CD14-positive monocyte (primary cell): ENCODE measurements around the gene CERS4. TPM values are rescaled to one million over a fixed set of nuclear protein-coding genes. Genes with fewer than 3 reads are reported as not detected.

Experiments
- DNase-seq, 3 donors: peaks; one replicate each; pipeline ENCODE4 v3.0.0-alpha.2; 2011 to 2022
- H2AFZ ChIP-seq: 2 replicates; pipeline ENCODE4 v1.6.0; 2012; ENCODE audit warnings: mild to moderate bottlenecking, low read depth, low read length, inconsistent platforms; ENCODE audit not compliant: insufficient read depth, poor library complexity, severe bottlenecking
- H3K27ac ChIP-seq, 2 donors: 1 replicate in 1 of 2; 2 replicates in 1 of 2; pipeline ENCODE4 v1.5.1; 2012 to 2013; ENCODE audit warnings: low read length in 2 of 2, control low read depth in 1 of 2, inconsistent platforms in 1 of 2, low read depth in 1 of 2, mild to moderate bottlenecking in 1 of 2
- H3K27me3 ChIP-seq, 2 donors: one replicate each; pipeline versions ENCODE4 v1.6.0 to v1.6.1; 2011 to 2013; ENCODE audit warnings: low read length in 2 of 2; ENCODE audit not compliant: control insufficient read depth in 2 of 2, insufficient read depth in 2 of 2
- H3K36me3 ChIP-seq, 2 donors: replicated peaks in 1 of 2; 1 replicate in 1 of 2; 2 replicates in 1 of 2; pipeline versions ENCODE4 v1.5.1 to v1.6.1; 2012 to 2013; ENCODE audit warnings: low read length in 2 of 2, control low read depth in 1 of 2, inconsistent platforms in 1 of 2, mild to moderate bottlenecking in 1 of 2; ENCODE audit not compliant: insufficient read depth in 2 of 2, control insufficient read depth in 1 of 2
- H3K4me1 ChIP-seq, 2 donors: 1 replicate in 1 of 2; 2 replicates in 1 of 2; pipeline versions ENCODE4 v1.5.1 to v1.6.1; 2012 to 2013; ENCODE audit warnings: low read length in 2 of 2, control low read depth in 1 of 2, inconsistent platforms in 1 of 2, mild to moderate bottlenecking in 1 of 2, moderate library complexity in 1 of 2; ENCODE audit not compliant: insufficient read depth in 2 of 2, control insufficient read depth in 1 of 2
- H3K4me2 ChIP-seq: replicated peaks from 2 replicates; pipeline ENCODE3; 2012; ENCODE audit warnings: low read length, moderate library complexity, mild to moderate bottlenecking; ENCODE audit not compliant: poor library complexity, severe bottlenecking; ENCODE audit errors: extremely low read depth
- H3K4me3 ChIP-seq, 3 experiments: fragments of 200-600 bp in 1 of 3; sonication (generic) in 1 of 3; replicated peaks in 1 of 3; 1 replicate in 2 of 3; 2 replicates in 1 of 3; pipeline ENCODE4 v1.5.1; 2011 to 2013; ENCODE audit warnings: low read length in 3 of 3, mild to moderate bottlenecking in 3 of 3, control low read depth in 2 of 3, low read depth in 2 of 3, inconsistent platforms in 1 of 3, moderate library complexity in 1 of 3
- H3K79me2 ChIP-seq: 2 replicates; pipeline ENCODE4 v1.6.0; 2012; ENCODE audit warnings: mild to moderate bottlenecking, control low read depth, inconsistent platforms, low read length, moderate library complexity; ENCODE audit not compliant: insufficient read depth
- H3K9ac ChIP-seq: 2 replicates; pipeline ENCODE4 v1.6.0; 2017; ENCODE audit warnings: low read length, mild to moderate bottlenecking; ENCODE audit not compliant: insufficient read depth, poor library complexity, severe bottlenecking
- H3K9me3 ChIP-seq, 2 donors: replicated peaks in 1 of 2; 1 replicate in 1 of 2; 2 replicates in 1 of 2; pipeline versions ENCODE4 v1.5.1 to v1.6.1; 2012 to 2013; ENCODE audit warnings: low read length in 2 of 2, control low read depth in 1 of 2; ENCODE audit not compliant: control insufficient read depth in 1 of 2, insufficient read depth in 1 of 2
- H4K20me1 ChIP-seq: 2 replicates; pipeline ENCODE4 v1.6.0; 2012; ENCODE audit warnings: mild to moderate bottlenecking, low read length, control low read depth, moderate library complexity; ENCODE audit not compliant: insufficient read depth
- H3K27ac Mint-ChIP-seq, 7 donors: one replicate each; pipeline ENCODE4 v1.8.0; 2020; ENCODE audit warnings: mild to moderate bottlenecking in 7 of 7, mixed read lengths in 7 of 7, moderate library complexity in 6 of 7, inconsistent platforms in 2 of 7
- H3K27me3 Mint-ChIP-seq, 3 donors: one replicate each; pipeline ENCODE4 v1.8.0; 2021 to 2022; ENCODE audit warnings: low read depth in 3 of 3, mild to moderate bottlenecking in 3 of 3, mixed read lengths in 3 of 3, moderate library complexity in 3 of 3, inconsistent platforms in 1 of 3
- H3K36me3 Mint-ChIP-seq, 2 donors: one replicate each; pipeline ENCODE4 v1.8.0; 2020; ENCODE audit warnings: mixed read lengths in 2 of 2, inconsistent platforms in 1 of 2, mild to moderate bottlenecking in 1 of 2
- H3K4me1 Mint-ChIP-seq: one replicate; pipeline ENCODE4 v1.8.0; 2020; ENCODE audit warnings: mild to moderate bottlenecking, mixed read lengths
- H3K4me3 Mint-ChIP-seq, 2 donors: one replicate each; pipeline ENCODE4 v1.8.0; 2020; ENCODE audit warnings: mild to moderate bottlenecking in 2 of 2, mixed read lengths in 2 of 2, moderate library complexity in 1 of 2
- H3K9me3 Mint-ChIP-seq, 7 donors: one replicate each; pipeline ENCODE4 v1.8.0; 2020 to 2022; ENCODE audit warnings: mixed read lengths in 7 of 7, mild to moderate bottlenecking in 6 of 7, moderate library complexity in 6 of 7, inconsistent platforms in 2 of 7
- WGBS: methylation state at CpG from one replicate; pipeline ENCODE4 v1.1.5; 2013; ENCODE audit warnings: missing lambda C conversion rate; ENCODE audit not compliant: insufficient coverage; 5-methylcytosine and 5-hydroxymethylcytosine counted together
- intact Hi-C, 2 donors: fragments of 100-400 bp; cut with micrococcal nuclease; formaldehyde crosslinking; loops; one replicate each; pipeline versions ENCODE4 v1.15.0 to v1.15.1; 2023
- polyA plus RNA-seq, 3 donors: library from polyadenylated mRNA; depleted of rRNA in 1 of 3; unstranded in 2 of 3; stranded (reverse) in 1 of 3; fragments of 300-500 nt in 2 of 3; fragments of >200 nt in 1 of 3; fragmentation: Illumina TruSeq in 2 of 3; gene quantifications; 1 replicate in 2 of 3; 2 replicates in 1 of 3; pipeline ENCODE4 v1.2.3, GENCODE V29; 2012 to 2021
- TF ChIP-seq, protein P1 (sequence below): fragments of 200-600 bp; IDR thresholded peaks from one replicate; pipeline ENCODE4 v1.8.0; 2022; ENCODE audit warnings: antibody characterized with exemption, mild to moderate bottlenecking

The CERS4 gene
- polyA plus RNA-seq, 3 donors, result 11.4 to 12.1 (median 12.0) TPM

DNA sequence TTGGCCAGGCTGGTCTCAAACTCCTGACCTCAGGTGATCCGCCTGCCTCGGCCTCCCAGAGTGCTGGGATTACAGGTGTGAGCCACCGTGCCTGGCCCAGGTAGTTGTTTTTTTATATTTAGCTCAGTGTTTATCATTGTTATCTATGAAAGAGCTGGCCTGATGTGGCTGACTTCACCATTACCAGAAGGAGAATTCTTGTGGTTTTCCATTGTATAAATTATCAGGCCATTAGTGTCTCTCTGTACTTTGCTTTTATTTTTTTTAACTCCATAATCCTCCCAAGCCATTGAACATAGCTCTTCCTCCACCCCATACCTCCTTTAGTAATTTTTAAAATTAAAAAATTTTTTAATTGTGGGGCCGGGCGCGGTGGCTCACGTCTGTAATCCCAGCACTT is 24.2 kb downstream of the CERS4 start:
- no CpG with 5 or more reads among the region's 7 CpGs for WGBS
- peaks cover 8% of the 10 kb centered on the region in 2 donors for H3K9me3 ChIP-seq
- Mint-ChIP-seq H3K4me3 (no peak overlapping the region), H3K4me1 (peaks cover 2% of the 10 kb centered on the region), H3K9me3 (peaks cover 0 to 19% (median 18%) of the 10 kb centered on the region in 7 donors), H3K27me3 (peaks cover 11 to 29% (median 24%) of the 10 kb centered on the region in 3 donors), H3K27ac (no peak overlapping the region), H3K36me3 (peaks cover 3 to 7% of the 10 kb centered on the region in 2 donors)
- TF ChIP-seq, protein P1, sequence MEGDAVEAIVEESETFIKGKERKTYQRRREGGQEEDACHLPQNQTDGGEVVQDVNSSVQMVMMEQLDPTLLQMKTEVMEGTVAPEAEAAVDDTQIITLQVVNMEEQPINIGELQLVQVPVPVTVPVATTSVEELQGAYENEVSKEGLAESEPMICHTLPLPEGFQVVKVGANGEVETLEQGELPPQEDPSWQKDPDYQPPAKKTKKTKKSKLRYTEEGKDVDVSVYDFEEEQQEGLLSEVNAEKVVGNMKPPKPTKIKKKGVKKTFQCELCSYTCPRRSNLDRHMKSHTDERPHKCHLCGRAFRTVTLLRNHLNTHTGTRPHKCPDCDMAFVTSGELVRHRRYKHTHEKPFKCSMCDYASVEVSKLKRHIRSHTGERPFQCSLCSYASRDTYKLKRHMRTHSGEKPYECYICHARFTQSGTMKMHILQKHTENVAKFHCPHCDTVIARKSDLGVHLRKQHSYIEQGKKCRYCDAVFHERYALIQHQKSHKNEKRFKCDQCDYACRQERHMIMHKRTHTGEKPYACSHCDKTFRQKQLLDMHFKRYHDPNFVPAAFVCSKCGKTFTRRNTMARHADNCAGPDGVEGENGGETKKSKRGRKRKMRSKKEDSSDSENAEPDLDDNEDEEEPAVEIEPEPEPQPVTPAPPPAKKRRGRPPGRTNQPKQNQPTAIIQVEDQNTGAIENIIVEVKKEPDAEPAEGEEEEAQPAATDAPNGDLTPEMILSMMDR, result no peak
- DNase-seq, result no peak
- no peak overlapping the region for H3K4me2 ChIP-seq
- no peaks in the 10 kb centered on the region for H3K79me2 ChIP-seq
- H3K36me3 ChIP-seq, result no peaks in the 10 kb centered on the region
- H3K27ac ChIP-seq, result no peak overlapping the region
- intact Hi-C loops, result no loop called here
- H3K27me3 ChIP-seq, result peaks cover 0 to under 1% of the 10 kb centered on the region in 2 donors
- no peaks in the 10 kb centered on the region for H4K20me1 ChIP-seq
- no peaks in the 10 kb centered on the region for H3K4me1 ChIP-seq
- no peak overlapping the region for H3K9ac ChIP-seq
- H2AFZ ChIP-seq, result no peak overlapping the region
- H3K4me3 ChIP-seq, result no peak overlapping the region

DNA sequence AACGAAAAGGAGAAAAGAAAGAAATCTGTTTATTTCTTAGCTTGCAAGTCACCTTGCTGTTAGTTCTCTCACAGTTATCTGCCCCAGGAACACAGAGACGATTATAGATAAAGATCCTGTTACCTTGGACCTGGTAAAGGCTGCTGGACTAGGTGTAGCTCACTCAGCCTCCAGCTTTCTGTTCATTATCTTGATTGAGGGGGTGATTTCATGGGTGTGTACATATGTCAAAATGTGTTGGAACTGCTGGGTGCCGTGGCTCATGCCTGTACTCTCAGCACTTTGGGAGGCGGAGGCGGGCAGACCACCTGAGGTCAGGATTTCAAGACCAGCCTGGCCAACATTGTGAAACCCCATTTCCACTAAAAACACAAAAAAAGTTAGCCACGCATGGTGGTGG is 27.9 kb downstream of the CERS4 start:
- H3K4me2 ChIP-seq, result no peak overlapping the region
- H4K20me1 ChIP-seq, result no peaks in the 10 kb centered on the region
- H3K27ac ChIP-seq, result no peak overlapping the region
- TF ChIP-seq, protein P1, result no peak
- Mint-ChIP-seq H3K9me3 (peaks cover 6 to 18% (median 9%) of the 10 kb centered on the region in 7 donors), H3K27me3 (peaks cover 23 to 47% (median 24%) of the 10 kb centered on the region in 3 donors), H3K4me3 (peak overlapping the region in 1 of 2 donors; percentile 23), H3K27ac (no peak overlapping the region), H3K36me3 (peaks cover 7 to 8% of the 10 kb centered on the region in 2 donors), H3K4me1 (peaks cover 28% of the 10 kb centered on the region)
- H3K79me2 ChIP-seq, result no peaks in the 10 kb centered on the region
- intact Hi-C loops, result no loop called here
- DNase-seq, result no peak
- no peak overlapping the region for H2AFZ ChIP-seq
- H3K9me3 ChIP-seq, result peaks cover 5 to 6% of the 10 kb centered on the region in 2 donors
- peaks cover 23 to 24% of the 10 kb centered on the region in 2 donors for H3K4me1 ChIP-seq
- peaks cover 0 to 7% of the 10 kb centered on the region in 2 donors for H3K27me3 ChIP-seq
- no peak overlapping the region for H3K9ac ChIP-seq
- no peaks in the 10 kb centered on the region for H3K36me3 ChIP-seq
- WGBS, result 100% methylated on average over 1 of the region's 6 CpGs
- no peak overlapping the region for H3K4me3 ChIP-seq
